Osteoblast (primary cell): ENCODE results near the gene ENDOG. TPM values are rescaled to one million over a fixed set of nuclear protein-coding genes. Genes with fewer than 3 reads are reported as not detected.
"Not testable (repeated sequence)": the region's sequence is repeated elsewhere in the genome, so short reads cannot be mapped to it uniquely, and the experiment has no call there.

Source experiments
- DNase-seq: peaks from one replicate; pipeline ENCODE4 v3.0.0; 2011; ENCODE audit warnings: low spot score, mixed read lengths; ENCODE audit not compliant: insufficient read length; ENCODE audit errors: missing footprints
- H2AFZ ChIP-seq: 2 replicates; pipeline ENCODE4 v1.6.0; 2011; ENCODE audit warnings: mild to moderate bottlenecking, low read length
- H3K27ac ChIP-seq: 2 replicates; pipeline ENCODE4 v1.5.1; 2011; ENCODE audit warnings: mild to moderate bottlenecking, low read depth, low read length, moderate library complexity
- H3K27me3 ChIP-seq: 2 replicates; pipeline ENCODE4 v1.6.0; 2012; ENCODE audit warnings: mild to moderate bottlenecking, control low read depth, inconsistent platforms, low read length, moderate library complexity; ENCODE audit not compliant: insufficient read depth
- H3K36me3 ChIP-seq: 2 replicates; pipeline ENCODE4 v1.5.1; 2011; ENCODE audit warnings: mild to moderate bottlenecking, low read length, control low read depth, moderate library complexity; ENCODE audit not compliant: insufficient read depth
- H3K4me1 ChIP-seq: 2 replicates; pipeline ENCODE4 v1.5.1; 2011; ENCODE audit warnings: mild to moderate bottlenecking, low read length, control low read depth, moderate library complexity; ENCODE audit not compliant: insufficient read depth
- H3K4me2 ChIP-seq: 2 replicates; pipeline ENCODE4 v1.6.0; 2011; ENCODE audit warnings: mild to moderate bottlenecking, low read length; ENCODE audit not compliant: insufficient read depth
- H3K4me3 ChIP-seq: fragments of 200-600 bp; sonication (generic); 3 replicates; pipeline ENCODE4 v1.5.1; 2012; ENCODE audit warnings: mild to moderate bottlenecking, low read length, inconsistent platforms; ENCODE audit not compliant: insufficient read depth
- H3K79me2 ChIP-seq: 2 replicates; pipeline ENCODE4 v1.6.0; 2012; ENCODE audit warnings: mild to moderate bottlenecking, low read length, control low read depth, inconsistent platforms; ENCODE audit not compliant: insufficient read depth
- H3K9me3 ChIP-seq: 2 replicates; pipeline ENCODE4 v1.5.1; 2011; ENCODE audit warnings: low read depth, low read length, control low read depth
- H4K20me1 ChIP-seq: 2 replicates; pipeline ENCODE4 v1.6.0; 2012; ENCODE audit warnings: mild to moderate bottlenecking, low read length, control low read depth; ENCODE audit not compliant: insufficient read depth
- total RNA-seq: library from RNA; depleted of rRNA; stranded (reverse); fragments of >200 nt; gene quantifications from 2 replicates; pipeline ENCODE4 v1.2.3, GENCODE V29; 2012
- TF ChIP-seq, protein P1 (sequence below): IDR thresholded peaks from 2 replicates; pipeline ENCODE4 v1.5.1; 2011; ENCODE audit warnings: mild to moderate bottlenecking, low read depth, low read length, moderate library complexity; ENCODE audit errors: extremely low read depth

Gene ENDOG
- total RNA-seq, 1 donor: 17.4 TPM

DNA sequence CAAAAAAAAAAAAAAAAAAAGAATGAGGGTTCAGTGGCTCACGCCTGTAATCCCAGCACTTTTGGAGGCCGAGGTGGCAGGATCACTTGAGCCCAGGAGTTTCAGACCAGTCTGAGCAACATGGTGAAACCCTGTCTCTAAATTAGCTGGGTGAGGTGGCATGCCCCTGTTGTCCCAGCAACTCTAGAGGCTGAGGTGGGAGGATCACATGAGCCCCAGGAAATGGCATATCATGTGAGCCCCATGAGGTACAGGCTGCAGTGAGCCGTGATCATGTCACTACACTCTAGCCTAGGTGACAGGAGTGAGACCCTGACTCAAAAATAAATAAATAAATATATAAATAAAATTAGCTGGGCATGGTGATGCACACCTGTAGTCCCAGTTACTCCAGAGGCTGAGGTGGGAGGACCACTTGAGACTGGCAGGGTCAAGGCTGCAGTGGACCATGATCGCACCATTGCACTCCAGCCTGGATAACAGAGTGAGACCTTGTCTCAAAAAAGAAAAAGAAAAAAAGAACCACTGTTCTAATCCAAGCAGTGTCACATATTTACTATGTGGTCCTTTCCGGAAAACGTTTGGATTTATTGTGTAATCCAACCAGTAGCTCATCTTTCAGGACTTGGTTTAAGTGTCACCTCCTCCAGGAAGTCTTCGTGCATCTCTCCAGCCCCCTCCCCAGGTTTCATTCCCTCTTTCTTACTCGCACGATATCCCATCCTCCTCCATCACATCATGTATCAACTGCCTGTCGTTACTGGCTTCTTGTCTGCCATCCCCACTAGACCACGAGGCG, 23.6 kb downstream of the ENDOG start:
- Histone ChIP-seq H3K4me2 (no peak overlapping the region), H3K9me3 (no peaks in the 10 kb centered on the region), H3K79me2 (no peaks in the 10 kb centered on the region), H3K4me3 (no peak overlapping the region), H3K36me3 (no peaks in the 10 kb centered on the region), H2AFZ (no peak overlapping the region), H3K4me1 (no peaks in the 10 kb centered on the region), H3K27me3 (no peaks in the 10 kb centered on the region), H4K20me1 (no peaks in the 10 kb centered on the region), H3K27ac (no peak overlapping the region)
- no peak for DNase-seq
- TF ChIP-seq, protein P1, sequence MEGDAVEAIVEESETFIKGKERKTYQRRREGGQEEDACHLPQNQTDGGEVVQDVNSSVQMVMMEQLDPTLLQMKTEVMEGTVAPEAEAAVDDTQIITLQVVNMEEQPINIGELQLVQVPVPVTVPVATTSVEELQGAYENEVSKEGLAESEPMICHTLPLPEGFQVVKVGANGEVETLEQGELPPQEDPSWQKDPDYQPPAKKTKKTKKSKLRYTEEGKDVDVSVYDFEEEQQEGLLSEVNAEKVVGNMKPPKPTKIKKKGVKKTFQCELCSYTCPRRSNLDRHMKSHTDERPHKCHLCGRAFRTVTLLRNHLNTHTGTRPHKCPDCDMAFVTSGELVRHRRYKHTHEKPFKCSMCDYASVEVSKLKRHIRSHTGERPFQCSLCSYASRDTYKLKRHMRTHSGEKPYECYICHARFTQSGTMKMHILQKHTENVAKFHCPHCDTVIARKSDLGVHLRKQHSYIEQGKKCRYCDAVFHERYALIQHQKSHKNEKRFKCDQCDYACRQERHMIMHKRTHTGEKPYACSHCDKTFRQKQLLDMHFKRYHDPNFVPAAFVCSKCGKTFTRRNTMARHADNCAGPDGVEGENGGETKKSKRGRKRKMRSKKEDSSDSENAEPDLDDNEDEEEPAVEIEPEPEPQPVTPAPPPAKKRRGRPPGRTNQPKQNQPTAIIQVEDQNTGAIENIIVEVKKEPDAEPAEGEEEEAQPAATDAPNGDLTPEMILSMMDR: no peak

- not testable (repeated sequence) for DNase-seq, H3K4me3 ChIP-seq, H3K9me3 ChIP-seq, H3K4me1 ChIP-seq, H3K79me2 ChIP-seq, H3K36me3 ChIP-seq, H3K4me2 ChIP-seq, H3K27ac ChIP-seq, H2AFZ ChIP-seq, H3K27me3 ChIP-seq, H4K20me1 ChIP-seq
Observed at GRCh38 chr9:128843171-128843570, 24.9 kb downstream of the ENDOG start.

GRCh38 chr9:128845186-128845931, 27.1 kb downstream of the ENDOG start:
- no peak for DNase-seq
- H3K4me1 ChIP-seq: no peaks in the 10 kb centered on the region
- no peaks in the 10 kb centered on the region for H3K36me3 ChIP-seq
- H2AFZ ChIP-seq: no peak overlapping the region
- H3K79me2 ChIP-seq: no peaks in the 10 kb centered on the region
- H4K20me1 ChIP-seq: no peaks in the 10 kb centered on the region
- no peak overlapping the region for H3K27ac ChIP-seq
- no peaks in the 10 kb centered on the region for H3K27me3 ChIP-seq
- TF ChIP-seq, protein P1: no peak
- no peak overlapping the region for H3K4me2 ChIP-seq
- H3K9me3 ChIP-seq: peaks cover 3% of the 10 kb centered on the region
- no peak overlapping the region for H3K4me3 ChIP-seq

- TF ChIP-seq, protein P1: no peak
- Histone ChIP-seq H3K4me3 (no peak overlapping the region), H2AFZ (no peak overlapping the region), H4K20me1 (no peaks in the 10 kb centered on the region), H3K36me3 (no peaks in the 10 kb centered on the region), H3K9me3 (peaks cover 3% of the 10 kb centered on the region), H3K4me2 (no peak overlapping the region), H3K79me2 (no peaks in the 10 kb centered on the region), H3K27ac (no peak overlapping the region), H3K4me1 (no peaks in the 10 kb centered on the region), H3K27me3 (no peaks in the 10 kb centered on the region)
- DNase-seq: no peak
Observed at GRCh38 chr9:128846680-128847030, 28.4 kb downstream of the ENDOG start.
